Loucy (cell line): ENCODE measurements around the gene NKG7.

Source experiments
- H2AFZ ChIP-seq: fragments of 200-600 bp; sonication (generic); 2 replicates; pipeline ENCODE4 v1.6.0; 2016; ENCODE audit warnings: antibody characterized with exemption, mild to moderate bottlenecking, low read length, moderate library complexity
- H3F3A ChIP-seq: fragments of 200-600 bp; 2 replicates; pipeline ENCODE4 v1.6.0; 2016; ENCODE audit warnings: antibody characterized with exemption, low read depth, mild to moderate bottlenecking
- H3K27me3 ChIP-seq: fragments of 200-600 bp; sonication (generic); 2 replicates; pipeline ENCODE4 v1.6.1; 2014; ENCODE audit warnings: low read length, mild to moderate bottlenecking; ENCODE audit not compliant: insufficient read depth, poor library complexity, severe bottlenecking
- H3K36me3 ChIP-seq: fragments of 200-600 bp; sonication (generic); 2 replicates; pipeline ENCODE4 v1.6.1; 2016; ENCODE audit warnings: low read length; ENCODE audit not compliant: insufficient read depth
- H3K4me1 ChIP-seq: fragments of 200-600 bp; sonication (generic); 2 replicates; pipeline ENCODE4 v1.5.1; 2014; ENCODE audit warnings: low read length, mild to moderate bottlenecking; ENCODE audit not compliant: insufficient read depth, poor library complexity, severe bottlenecking
- H3K4me2 ChIP-seq: fragments of 200-600 bp; sonication (generic); 2 replicates; pipeline ENCODE4 v1.6.0; 2014; ENCODE audit warnings: antibody characterized with exemption, low read length, low read depth, mild to moderate bottlenecking; ENCODE audit not compliant: poor library complexity, severe bottlenecking
- H3K4me3 ChIP-seq: fragments of 200-600 bp; sonication (generic); 2 replicates; pipeline ENCODE4 v1.5.1; 2014; ENCODE audit warnings: low read length, mild to moderate bottlenecking, mixed read lengths; ENCODE audit not compliant: poor library complexity, severe bottlenecking
- H3K79me2 ChIP-seq: fragments of 200-600 bp; sonication (generic); 2 replicates; pipeline ENCODE4 v1.6.1; 2014; ENCODE audit warnings: low read length; ENCODE audit not compliant: insufficient read depth
- H3K9ac ChIP-seq: fragments of 200-600 bp; sonication (generic); 2 replicates; pipeline ENCODE4 v1.6.0; 2014; ENCODE audit warnings: mild to moderate bottlenecking, low read depth, low read length, moderate library complexity; ENCODE audit not compliant: poor library complexity, severe bottlenecking
- H3K9me2 ChIP-seq: fragments of 200-600 bp; sonication (generic); replicated peaks from 2 replicates; pipeline ENCODE4 v1.6.1; 2016; ENCODE audit warnings: low read depth, low read length, mixed read lengths
- H3K9me3 ChIP-seq: fragments of 200-600 bp; sonication (generic); 2 replicates; pipeline ENCODE4 v1.6.1; 2014; ENCODE audit warnings: mild to moderate bottlenecking, antibody characterized with exemption, low read length, low read depth; ENCODE audit not compliant: insufficient read depth
- H4K20me1 ChIP-seq: fragments of 200-600 bp; sonication (generic); 2 replicates; pipeline ENCODE4 v1.6.0; 2014; ENCODE audit warnings: antibody characterized with exemption, low read length, mild to moderate bottlenecking; ENCODE audit not compliant: insufficient read depth, poor library complexity, severe bottlenecking
- CTCF ChIP-seq: fragments of 200-600 bp; sonication (generic); conservative IDR thresholded peaks from 2 replicates; pipeline ENCODE4 v1.5.1; 2014; ENCODE audit warnings: mild to moderate bottlenecking, antibody characterized with exemption, low read length
- EZH2phosphoT487 ChIP-seq: fragments of 200-600 bp; IDR thresholded peaks from 2 replicates; pipeline ENCODE4 v1.6.1; 2018; ENCODE audit warnings: antibody characterized with exemption, mild to moderate bottlenecking, moderate library complexity, borderline replicate concordance

Gene NKG7

DNA sequence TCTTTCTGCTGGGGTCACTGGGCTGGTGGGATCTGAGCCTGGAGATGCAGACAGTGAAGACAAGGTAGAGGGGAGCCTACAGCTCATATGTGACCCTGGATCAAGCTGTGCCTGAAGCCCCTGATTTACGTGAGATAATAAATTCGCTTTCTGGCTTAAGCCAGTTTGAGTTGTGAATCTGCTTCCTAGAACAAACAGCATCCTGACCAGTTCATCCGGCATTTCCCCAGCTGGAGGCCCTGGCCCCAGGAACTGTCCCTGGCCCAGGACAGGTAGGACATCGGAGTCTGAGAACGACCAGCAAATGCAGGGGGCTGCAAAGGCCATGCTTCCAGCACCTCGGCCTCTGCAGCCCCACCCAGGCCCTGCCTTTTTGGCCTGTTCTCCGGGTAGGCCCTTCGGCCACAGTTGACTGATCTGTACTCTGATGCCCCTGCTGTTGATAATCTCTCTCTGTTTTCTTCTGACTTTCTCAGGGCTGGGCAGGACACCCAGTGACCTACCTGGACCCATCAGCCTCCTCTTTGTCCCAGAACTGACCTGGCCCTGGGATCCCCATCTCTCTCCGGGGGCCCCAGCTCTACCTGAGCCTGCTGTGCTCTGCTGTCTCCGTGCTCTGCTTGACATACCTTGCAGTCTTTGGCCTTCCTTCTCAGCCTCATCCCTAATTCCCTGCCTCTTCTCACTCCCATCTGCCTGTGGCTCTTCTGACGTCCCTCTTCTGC, 21.0 kb downstream of the NKG7 start:
- Histone ChIP-seq H3K9me3 (no peaks in the 10 kb centered on the region), H3K9me2 (no peaks in the 10 kb centered on the region), H3K79me2 (no peaks in the 10 kb centered on the region), H3F3A (no peaks in the 10 kb centered on the region), H2AFZ (no peak overlapping the region), H4K20me1 (no peaks in the 10 kb centered on the region), H3K36me3 (no peaks in the 10 kb centered on the region), H3K9ac (no peak overlapping the region), H3K4me1 (peaks cover 5% of the 10 kb centered on the region), H3K4me3 (no peak overlapping the region), H3K27me3 (no peaks in the 10 kb centered on the region), H3K4me2 (no peak overlapping the region)
- TF ChIP-seq CTCF (no peak), EZH2phosphoT487 (no peak)

DNA sequence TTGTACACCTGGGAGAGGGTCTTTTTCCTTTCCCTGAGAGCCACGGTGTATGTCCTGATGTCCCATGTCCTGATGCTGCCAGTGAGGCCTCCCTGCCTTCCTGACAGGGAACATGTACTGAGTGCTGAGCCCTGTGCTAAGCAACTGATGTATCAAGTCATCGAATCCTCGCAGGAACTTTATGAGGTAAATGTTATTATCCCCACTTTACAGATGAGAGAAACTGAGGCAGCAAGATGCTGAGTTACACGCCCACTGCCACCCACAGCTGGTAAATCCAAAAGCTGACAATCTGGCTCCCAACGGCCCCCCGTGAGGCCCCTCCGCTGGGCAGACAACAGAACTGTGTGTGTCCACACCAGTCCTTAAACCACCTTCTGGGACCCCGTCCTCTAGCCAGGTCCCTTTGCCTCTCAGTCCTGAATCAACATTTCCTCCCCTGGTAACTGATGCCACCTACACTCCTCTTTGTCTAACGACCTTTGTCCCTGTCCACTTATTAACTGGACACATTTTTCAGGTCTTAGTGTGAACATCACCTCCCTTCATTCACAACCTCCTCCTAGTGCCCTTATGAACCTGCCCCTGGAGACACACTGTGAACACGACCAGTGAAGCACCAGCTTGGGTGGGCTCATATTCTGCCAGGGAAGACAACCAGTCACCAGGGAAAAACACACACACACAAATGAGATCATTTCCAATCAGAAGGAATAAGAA, 25.1 kb downstream of the NKG7 start:
- Histone ChIP-seq H3K4me2 (no peak overlapping the region), H3K9me3 (no peaks in the 10 kb centered on the region), H3K9ac (no peak overlapping the region), H4K20me1 (no peaks in the 10 kb centered on the region), H3K36me3 (no peaks in the 10 kb centered on the region), H3F3A (no peaks in the 10 kb centered on the region), H3K79me2 (no peaks in the 10 kb centered on the region), H3K4me3 (no peak overlapping the region), H3K4me1 (no peaks in the 10 kb centered on the region), H3K27me3 (no peaks in the 10 kb centered on the region), H2AFZ (no peak overlapping the region), H3K9me2 (no peaks in the 10 kb centered on the region)
- no peak for TF ChIP-seq EZH2phosphoT487
- no peak for TF ChIP-seq CTCF

DNA sequence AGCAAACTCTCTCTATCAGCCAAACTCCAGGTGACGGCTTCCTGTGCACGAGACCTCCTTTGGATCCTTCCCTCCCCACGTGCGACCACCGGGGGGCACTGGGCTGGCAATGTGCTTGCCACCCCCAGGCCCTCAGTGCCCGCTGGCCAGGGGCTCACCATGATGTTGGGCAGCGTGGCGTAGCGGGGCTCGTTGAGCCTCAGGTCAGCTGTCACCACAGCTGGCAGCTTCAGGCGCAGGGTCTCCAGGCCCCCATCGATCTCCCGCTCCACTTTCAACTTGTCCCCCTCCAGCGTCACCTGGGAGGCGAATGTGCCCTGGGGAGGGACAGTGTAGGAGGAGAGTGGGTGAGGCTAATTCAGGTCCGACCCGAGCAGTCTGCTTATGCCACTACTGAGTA, 25.7 kb downstream of the NKG7 start:
- Histone ChIP-seq H4K20me1 (no peaks in the 10 kb centered on the region), H3K4me3 (no peak overlapping the region), H3K9ac (no peak overlapping the region), H3K4me1 (no peaks in the 10 kb centered on the region), H3F3A (no peaks in the 10 kb centered on the region), H3K4me2 (no peak overlapping the region), H3K27me3 (no peaks in the 10 kb centered on the region), H3K36me3 (no peaks in the 10 kb centered on the region), H3K9me2 (no peaks in the 10 kb centered on the region), H2AFZ (no peak overlapping the region), H3K79me2 (no peaks in the 10 kb centered on the region), H3K9me3 (no peaks in the 10 kb centered on the region)
- peak; percentile 40 for TF ChIP-seq CTCF
- no peak for TF ChIP-seq EZH2phosphoT487
